PC-3 (cell line): ENCODE results near the gene SIPA1. TPM values are rescaled to one million over a fixed set of nuclear protein-coding genes. Genes with fewer than 3 reads are reported as not detected.

Experiments used
- ATAC-seq: fragments of 200-7000 bp; cut with Tn5 transposase; 2 replicates; pipeline ENCODE4 v1.9.1; 2020; ENCODE audit warnings: mild to moderate bottlenecking, moderate library complexity
- BruUV-seq: library from RNA; stranded (reverse); fragments of 400-500 nt; replicated peaks from 2 replicates; lab custom pipeline; 2021; lab: Mats Ljungman, UMichigan
- CTCF ChIA-PET: fragments of 300-600 bp; sonication (Branson Sonifier 250); formaldehyde crosslinking; loops from one replicate; lab custom pipeline; 2022; ENCODE audit warnings: antibody characterized with exemption; lab: Charles Lee
- POLR2A ChIA-PET: fragments of 300-600 bp; sonication (Branson Sonifier 250); formaldehyde crosslinking; loops from one replicate; lab custom pipeline; 2022; ENCODE audit warnings: antibody characterized with exemption; ENCODE audit not compliant: unreplicated experiment; lab: Charles Lee
- DNase-seq: peaks from one replicate; pipeline ENCODE4 v3.0.0-alpha.2; 2015
- H2AFZ ChIP-seq: fragments of 300-600 bp; sonication (generic); 2 replicates; pipeline ENCODE4 v1.6.0; 2016; ENCODE audit warnings: antibody characterized with exemption, low read length
- H3F3A ChIP-seq: fragments of 300-600 bp; sonication (generic); one replicate; pipeline ENCODE4 v1.6.0; 2017; ENCODE audit warnings: antibody characterized with exemption, low read length, control low read depth, mild to moderate bottlenecking; ENCODE audit not compliant: unreplicated experiment
- H3K27ac ChIP-seq: fragments of 300-600 bp; sonication (generic); 2 replicates; pipeline ENCODE4 v1.5.1; 2016; ENCODE audit warnings: mild to moderate bottlenecking, low read length
- H3K27me3 ChIP-seq: fragments of 300-600 bp; sonication (generic); 2 replicates; pipeline ENCODE4 v1.6.1; 2016; ENCODE audit warnings: low read length, mixed read lengths
- H3K36me3 ChIP-seq: fragments of 300-600 bp; sonication (generic); 2 replicates; pipeline ENCODE4 v1.6.1; 2016; ENCODE audit warnings: low read depth, mixed run types, low read length, mixed read lengths
- H3K4me1 ChIP-seq: fragments of 300-600 bp; sonication (generic); 2 replicates; pipeline ENCODE4 v1.5.1; 2016; ENCODE audit warnings: low read length; ENCODE audit not compliant: insufficient read depth
- H3K4me2 ChIP-seq: fragments of 300-600 bp; sonication (generic); 2 replicates; pipeline ENCODE4 v1.6.0; 2016; ENCODE audit warnings: low read length
- H3K4me3 ChIP-seq: fragments of 300-600 bp; sonication (generic); 2 replicates; pipeline ENCODE4 v1.5.1; 2016; ENCODE audit warnings: mild to moderate bottlenecking, low read length, mixed read lengths
- H3K79me2 ChIP-seq: fragments of 300-600 bp; sonication (generic); 2 replicates; pipeline ENCODE4 v1.6.1; 2017; ENCODE audit warnings: low read length, mixed read lengths
- H3K9ac ChIP-seq: fragments of 300-600 bp; sonication (generic); 2 replicates; pipeline ENCODE4 v1.6.0; 2016; ENCODE audit warnings: mild to moderate bottlenecking, low read length
- H3K9me2 ChIP-seq: fragments of 300-600 bp; sonication (generic); replicated peaks from 2 replicates; pipeline ENCODE4 v1.6.1; 2016; ENCODE audit warnings: mixed run types, low read length, mixed read lengths
- H3K9me3 ChIP-seq: fragments of 300-600 bp; sonication (generic); 2 replicates; pipeline ENCODE4 v1.6.1; 2016; ENCODE audit warnings: low read length, mixed read lengths
- H4K20me1 ChIP-seq: fragments of 300-600 bp; sonication (generic); 2 replicates; pipeline ENCODE4 v1.6.1; 2016; ENCODE audit warnings: low read length, mixed read lengths
- CTCF ChIP-seq: fragments of 300-600 bp; sonication (generic); conservative IDR thresholded peaks from 2 replicates; pipeline ENCODE4 v1.5.1; 2017; ENCODE audit warnings: antibody characterized with exemption, low read depth, mild to moderate bottlenecking, low read length
- EZH2 ChIP-seq: fragments of 300-600 bp; sonication (generic); IDR thresholded peaks from one replicate; pipeline ENCODE4 v1.6.1; 2017; ENCODE audit warnings: antibody characterized with exemption, mild to moderate bottlenecking, low read length; ENCODE audit not compliant: unreplicated experiment
- EZH2phosphoT487 ChIP-seq: fragments of 300-600 bp; sonication (generic); IDR thresholded peaks from 2 replicates; pipeline ENCODE4 v1.6.1; 2018; ENCODE audit warnings: mild to moderate bottlenecking, antibody characterized with exemption, low read length, borderline replicate concordance
- intact Hi-C: fragments of 100-400 bp; cut with micrococcal nuclease; formaldehyde crosslinking; loops from 2 replicates; pipeline ENCODE4 v1.9.0; 2023
- total RNA-seq: library from RNA; depleted of rRNA; stranded (reverse); fragments of >200 nt; gene quantifications from 2 replicates; pipeline ENCODE4 v1.2.3, GENCODE V29; 2014

SIPA1 gene
- total RNA-seq, 1 experiment from 2014 or later: 113 TPM

GRCh38 chr11:65589444-65590239, 48.3 kb upstream of the SIPA1 start:
- H3K4me3 ChIP-seq: no peak overlapping the region
- H3K27me3 ChIP-seq: no peaks in the 10 kb centered on the region
- H3K27ac ChIP-seq: no peak overlapping the region
- no TSS peak for BruUV-seq
- no peak overlapping the region for H2AFZ ChIP-seq
- intact Hi-C loops: no loop called here
- H3K9me2 ChIP-seq: no peaks in the 10 kb centered on the region
- H4K20me1 ChIP-seq: no peaks in the 10 kb centered on the region
- no peaks in the 10 kb centered on the region for H3K4me1 ChIP-seq
- no peak overlapping the region for H3K4me2 ChIP-seq
- peaks cover 5% of the 10 kb centered on the region for H3K36me3 ChIP-seq
- H3K9ac ChIP-seq: no peak overlapping the region
- DNase-seq: no peak
- no peaks in the 10 kb centered on the region for H3F3A ChIP-seq
- ChIA-PET POLR2A (no interaction called here), CTCF (no interaction called here)
- no peak for ATAC-seq
- no peak for TF ChIP-seq EZH2phosphoT487
- TF ChIP-seq EZH2: no peak
- no peak for TF ChIP-seq CTCF
- H3K9me3 ChIP-seq: no peaks in the 10 kb centered on the region
- no peaks in the 10 kb centered on the region for H3K79me2 ChIP-seq

- no peak overlapping the region for H3K4me3 ChIP-seq
- no peaks in the 10 kb centered on the region for H3F3A ChIP-seq
- H3K9me2 ChIP-seq: no peaks in the 10 kb centered on the region
- H3K4me1 ChIP-seq: no peaks in the 10 kb centered on the region
- no TSS peak for BruUV-seq
- no peak overlapping the region for H2AFZ ChIP-seq
- ChIA-PET CTCF (no interaction called here), POLR2A (no interaction called here)
- DNase-seq (no peak), ATAC-seq (no peak)
- H4K20me1 ChIP-seq: no peaks in the 10 kb centered on the region
- H3K4me2 ChIP-seq: no peak overlapping the region
- H3K79me2 ChIP-seq: no peaks in the 10 kb centered on the region
- no peaks in the 10 kb centered on the region for H3K27me3 ChIP-seq
- H3K27ac ChIP-seq: no peak overlapping the region
- TF ChIP-seq EZH2 (no peak), EZH2phosphoT487 (no peak), CTCF (no peak)
- intact Hi-C loops: no loop called here
- H3K36me3 ChIP-seq: peaks cover 5% of the 10 kb centered on the region
- H3K9me3 ChIP-seq: no peaks in the 10 kb centered on the region
- no peak overlapping the region for H3K9ac ChIP-seq
Observed at GRCh38 chr11:65590240-65590738, 47.6 kb upstream of the SIPA1 start.
